Neural progenitor cell (in vitro differentiated cells): ENCODE data around the gene SPART. TPM values are rescaled to one million over a fixed set of nuclear protein-coding genes. Genes with fewer than 3 reads are reported as not detected.

Source experiments
- DNase-seq: peaks from one replicate; pipeline ENCODE4 v3.0.0-alpha.2; 2016; ENCODE audit warnings: low spot score
- H2AFZ ChIP-seq: fragments of 200-600 bp; sonication (generic); replicated peaks from 2 replicates; pipeline ENCODE4 v1.6.1; 2016; ENCODE audit warnings: antibody characterized with exemption
- H3F3A ChIP-seq: fragments of 200-600 bp; sonication (generic); 2 replicates; pipeline ENCODE4 v1.6.1; 2016; ENCODE audit warnings: antibody characterized with exemption, low read depth
- H3K27ac ChIP-seq: fragments of 200-600 bp; sonication (generic); 2 replicates; pipeline ENCODE4 v1.5.1; 2016; ENCODE audit warnings: mild to moderate bottlenecking
- H3K27me3 ChIP-seq: fragments of 200-600 bp; sonication (generic); 2 replicates; pipeline ENCODE4 v1.6.1; 2016; ENCODE audit warnings: mild to moderate bottlenecking, moderate library complexity
- H3K36me3 ChIP-seq: fragments of 200-600 bp; sonication (generic); 2 replicates; pipeline ENCODE4 v1.5.1; 2016
- H3K4me1 ChIP-seq: fragments of 200-600 bp; sonication (generic); 2 replicates; pipeline ENCODE4 v1.6.1; 2016; ENCODE audit warnings: mixed run types
- H3K4me2 ChIP-seq: fragments of 200-600 bp; sonication (generic); 2 replicates; pipeline ENCODE4 v1.6.1; 2016
- H3K4me3 ChIP-seq: fragments of 200-600 bp; sonication (generic); 2 replicates; pipeline ENCODE4 v1.5.1; 2016
- H3K79me2 ChIP-seq: fragments of 200-600 bp; sonication (generic); 2 replicates; pipeline ENCODE4 v1.6.1; 2016; ENCODE audit warnings: low read depth
- H3K9ac ChIP-seq: fragments of 200-600 bp; sonication (generic); 2 replicates; pipeline ENCODE4 v1.6.1; 2016
- H3K9me3 ChIP-seq: fragments of 200-600 bp; sonication (generic); 2 replicates; pipeline ENCODE4 v1.5.1; 2016; ENCODE audit warnings: low read depth
- H4K20me1 ChIP-seq: fragments of 200-600 bp; sonication (generic); 2 replicates; pipeline ENCODE4 v1.6.1; 2016; ENCODE audit warnings: low read depth
- H3K27ac Mint-ChIP-seq: 3 replicates; pipeline ENCODE4 v1.8.0; 2021; ENCODE audit warnings: mixed read lengths
- H3K27me3 Mint-ChIP-seq: 2 replicates; pipeline ENCODE4 v1.8.0; 2022; ENCODE audit warnings: low read depth, mild to moderate bottlenecking, inconsistent platforms, moderate library complexity, mixed read lengths; ENCODE audit not compliant: insufficient read depth
- H3K36me3 Mint-ChIP-seq: 3 replicates; pipeline ENCODE4 v1.8.0; 2021; ENCODE audit warnings: mixed read lengths
- H3K4me1 Mint-ChIP-seq: 3 replicates; pipeline ENCODE4 v1.8.0; 2021; ENCODE audit warnings: mixed read lengths
- H3K4me3 Mint-ChIP-seq: 3 replicates; pipeline ENCODE4 v1.8.0; 2021; ENCODE audit warnings: mild to moderate bottlenecking, moderate library complexity, mixed read lengths
- H3K9me3 Mint-ChIP-seq: 3 replicates; pipeline ENCODE4 v1.8.0; 2020; ENCODE audit warnings: mixed read lengths
- CTCF ChIP-seq: fragments of 200-600 bp; sonication (generic); IDR thresholded peaks from 2 replicates; pipeline ENCODE4 v1.5.1; 2017; ENCODE audit warnings: antibody characterized with exemption, mild to moderate bottlenecking
- EZH2 ChIP-seq: fragments of 200-600 bp; sonication (generic); IDR thresholded peaks from 2 replicates; pipeline ENCODE4 v1.6.1; 2017; ENCODE audit warnings: antibody characterized with exemption, mild to moderate bottlenecking, moderate library complexity
- EZH2phosphoT487 ChIP-seq: fragments of 200-600 bp; sonication (generic); IDR thresholded peaks from 2 replicates; pipeline ENCODE4 v1.6.1; 2017; ENCODE audit warnings: antibody characterized with exemption
- total RNA-seq: library from RNA; depleted of rRNA; stranded (reverse); fragments of >200 nt; gene quantifications from 2 replicates; pipeline ENCODE4 v1.2.3, GENCODE V29; 2015; ENCODE audit warnings: low replicate concordance

The SPART gene
- total RNA-seq, 1 donor from 2014 or later: 70.9 TPM

- H3K27ac ChIP-seq: no peak overlapping the region
- no peak overlapping the region for H3K27ac Mint-ChIP-seq
- H3K36me3 Mint-ChIP-seq: no peaks in the 10 kb centered on the region
- H3K36me3 ChIP-seq: no peaks in the 10 kb centered on the region
- H3K27me3 ChIP-seq: no peaks in the 10 kb centered on the region
- H3K4me1 ChIP-seq: no peaks in the 10 kb centered on the region
- no peak overlapping the region for H3K4me3 ChIP-seq
- no peaks in the 10 kb centered on the region for H3K79me2 ChIP-seq
- no peak for TF ChIP-seq EZH2phosphoT487
- no peak for TF ChIP-seq EZH2
- TF ChIP-seq CTCF: peak; percentile 78
- H3K9me3 ChIP-seq: no peaks in the 10 kb centered on the region
- no peak overlapping the region for H2AFZ ChIP-seq
- H3F3A ChIP-seq: no peaks in the 10 kb centered on the region
- peak; percentile 80 for DNase-seq
- no peak overlapping the region for H3K4me2 ChIP-seq
- H3K27me3 Mint-ChIP-seq: no peaks in the 10 kb centered on the region
- H3K4me1 Mint-ChIP-seq: peaks cover 2% of the 10 kb centered on the region
- H3K4me3 Mint-ChIP-seq: no peak overlapping the region
- no peaks in the 10 kb centered on the region for H3K9me3 Mint-ChIP-seq
- H4K20me1 ChIP-seq: no peaks in the 10 kb centered on the region
- H3K9ac ChIP-seq: no peak overlapping the region
Measured at GRCh38 chr13:36275190-36276002, 70.8 kb downstream of the SPART start.

- H3K4me3 ChIP-seq: no peak overlapping the region
- H4K20me1 ChIP-seq: no peaks in the 10 kb centered on the region
- H3F3A ChIP-seq: no peaks in the 10 kb centered on the region
- no peak for TF ChIP-seq EZH2phosphoT487
- TF ChIP-seq EZH2: no peak
- no peak for TF ChIP-seq CTCF
- Mint-ChIP-seq H3K36me3 (no peaks in the 10 kb centered on the region), H3K9me3 (peaks cover 5% of the 10 kb centered on the region), H3K4me1 (peaks cover 2% of the 10 kb centered on the region), H3K27ac (no peak overlapping the region), H3K27me3 (peaks cover 2% of the 10 kb centered on the region), H3K4me3 (no peak overlapping the region)
- no peaks in the 10 kb centered on the region for H3K4me1 ChIP-seq
- no peak overlapping the region for H3K4me2 ChIP-seq
- no peaks in the 10 kb centered on the region for H3K27me3 ChIP-seq
- no peaks in the 10 kb centered on the region for H3K9me3 ChIP-seq
- H3K79me2 ChIP-seq: no peaks in the 10 kb centered on the region
- H2AFZ ChIP-seq: no peak overlapping the region
- H3K9ac ChIP-seq: no peak overlapping the region
- H3K27ac ChIP-seq: no peak overlapping the region
- H3K36me3 ChIP-seq: no peaks in the 10 kb centered on the region
- DNase-seq: no peak
Measured at GRCh38 chr13:36273431-36273830, 72.8 kb downstream of the SPART start.

- Histone ChIP-seq H4K20me1 (no peaks in the 10 kb centered on the region), H3K79me2 (no peaks in the 10 kb centered on the region), H2AFZ (no peak overlapping the region), H3K4me3 (no peak overlapping the region), H3K36me3 (no peaks in the 10 kb centered on the region), H3K9me3 (no peaks in the 10 kb centered on the region), H3K4me1 (no peaks in the 10 kb centered on the region), H3K27me3 (no peaks in the 10 kb centered on the region), H3K9ac (no peak overlapping the region), H3K27ac (no peak overlapping the region), H3K4me2 (no peak overlapping the region), H3F3A (no peaks in the 10 kb centered on the region)
- DNase-seq: no peak
- TF ChIP-seq CTCF: no peak
- TF ChIP-seq EZH2phosphoT487: no peak
- TF ChIP-seq EZH2: no peak
- no peaks in the 10 kb centered on the region for H3K36me3 Mint-ChIP-seq
- no peak overlapping the region for H3K27ac Mint-ChIP-seq
- H3K9me3 Mint-ChIP-seq: no peaks in the 10 kb centered on the region
- H3K4me3 Mint-ChIP-seq: no peak overlapping the region
- no peaks in the 10 kb centered on the region for H3K27me3 Mint-ChIP-seq
- H3K4me1 Mint-ChIP-seq: no peaks in the 10 kb centered on the region
Measured at GRCh38 chr13:36261976-36262375, 84.2 kb downstream of the SPART start.
